ENCODE results near the gene CCSER2.

DNA sequence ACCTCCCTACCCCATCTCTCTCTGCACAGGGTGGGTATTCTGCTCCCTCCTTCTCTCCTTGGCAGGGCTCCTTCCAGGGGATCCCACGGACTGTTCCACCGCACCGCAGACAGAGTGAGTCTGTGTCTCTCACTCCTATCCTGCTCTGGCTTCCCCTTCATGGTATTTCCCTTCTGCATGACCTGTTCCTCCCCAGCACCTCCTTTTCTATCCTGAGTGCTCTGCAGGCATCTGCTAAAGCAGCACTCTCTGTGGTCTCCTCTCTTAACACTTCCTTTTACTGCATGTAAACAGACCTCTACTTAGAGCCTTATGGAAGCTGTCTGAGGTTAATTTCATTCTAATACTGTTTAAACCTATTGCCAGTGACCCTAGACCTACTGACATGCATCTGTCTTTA, 171.5 kb downstream of the CCSER2 start:
- TF ChIP-seq, protein P1, sequence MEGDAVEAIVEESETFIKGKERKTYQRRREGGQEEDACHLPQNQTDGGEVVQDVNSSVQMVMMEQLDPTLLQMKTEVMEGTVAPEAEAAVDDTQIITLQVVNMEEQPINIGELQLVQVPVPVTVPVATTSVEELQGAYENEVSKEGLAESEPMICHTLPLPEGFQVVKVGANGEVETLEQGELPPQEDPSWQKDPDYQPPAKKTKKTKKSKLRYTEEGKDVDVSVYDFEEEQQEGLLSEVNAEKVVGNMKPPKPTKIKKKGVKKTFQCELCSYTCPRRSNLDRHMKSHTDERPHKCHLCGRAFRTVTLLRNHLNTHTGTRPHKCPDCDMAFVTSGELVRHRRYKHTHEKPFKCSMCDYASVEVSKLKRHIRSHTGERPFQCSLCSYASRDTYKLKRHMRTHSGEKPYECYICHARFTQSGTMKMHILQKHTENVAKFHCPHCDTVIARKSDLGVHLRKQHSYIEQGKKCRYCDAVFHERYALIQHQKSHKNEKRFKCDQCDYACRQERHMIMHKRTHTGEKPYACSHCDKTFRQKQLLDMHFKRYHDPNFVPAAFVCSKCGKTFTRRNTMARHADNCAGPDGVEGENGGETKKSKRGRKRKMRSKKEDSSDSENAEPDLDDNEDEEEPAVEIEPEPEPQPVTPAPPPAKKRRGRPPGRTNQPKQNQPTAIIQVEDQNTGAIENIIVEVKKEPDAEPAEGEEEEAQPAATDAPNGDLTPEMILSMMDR (conservative IDR thresholded peaks at IDR 0.05), result no peak
- TF ChIP-seq EZH2 (IDR thresholded peaks at IDR 0.05; ENCODE audit: low read depth), result no peak
